ENCODE data around the gene CECR2.

The CECR2 gene

DNA sequence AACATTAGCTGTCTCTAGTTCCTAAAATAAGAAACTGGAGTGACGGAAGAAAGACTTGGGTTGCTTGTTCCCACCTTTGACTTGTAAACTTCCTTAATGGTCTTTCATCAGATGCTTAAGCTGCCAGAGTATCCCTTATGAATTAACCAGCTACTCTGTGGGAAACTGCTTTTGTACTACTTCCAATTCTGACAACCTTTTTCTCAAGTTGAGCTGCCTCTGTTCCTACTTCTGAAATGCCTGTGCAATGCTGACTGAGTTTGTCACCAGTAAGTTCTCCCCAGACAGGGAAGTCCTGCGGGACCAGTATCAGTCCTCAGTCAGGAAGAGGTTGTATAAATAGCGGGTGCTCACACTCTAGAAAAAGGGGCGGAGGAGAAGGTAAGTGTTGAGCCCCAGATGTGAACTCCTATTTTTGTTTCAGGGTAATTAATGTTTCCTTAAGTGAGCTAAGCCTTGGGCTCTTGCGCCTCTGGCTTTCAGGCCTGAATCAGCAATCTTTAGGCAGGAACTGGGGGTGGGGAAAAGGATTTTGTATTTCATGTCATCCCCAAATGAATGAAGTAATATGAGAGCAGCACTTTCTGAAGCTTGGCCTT, 67.2 kb downstream of the CECR2 start:
- Histone ChIP-seq H3F3A (ENCODE audit: control insufficient read depth, insufficient read depth) (peaks cover 31% of the 10 kb centered on the region), H3K27ac (ENCODE audit: low read depth, low read length) (peak overlapping the region; percentile 95), H3K4me3 (ENCODE audit: low read length) (peak overlapping the region; percentile 71), H3K9me2 (replicated peaks; ENCODE audit: control insufficient read depth, low read length) (no peaks in the 10 kb centered on the region), H3K4me2 (ENCODE audit: low read length) (peak overlapping the region; percentile 99), H3K27me3 (ENCODE audit: control insufficient read depth, low read length) (no peaks in the 10 kb centered on the region), H4K20me1 (ENCODE audit: control insufficient read depth, insufficient read depth, low read depth, low read length) (no peaks in the 10 kb centered on the region), H3K79me2 (ENCODE audit: control insufficient read depth, low read length) (peaks cover 80% of the 10 kb centered on the region), H3K36me3 (ENCODE audit: control insufficient read depth, low read length) (no peaks in the 10 kb centered on the region), H3K9me3 (ENCODE audit: control insufficient read depth, insufficient read depth, low read length) (no peaks in the 10 kb centered on the region), H3K4me1 (ENCODE audit: control insufficient read depth, low read length) (peaks cover 86% of the 10 kb centered on the region)
- no peak for TF ChIP-seq EZH2phosphoT487 (IDR thresholded peaks at IDR 0.05; ENCODE audit: borderline replicate concordance, low read length)
- TF ChIP-seq, protein P1, sequence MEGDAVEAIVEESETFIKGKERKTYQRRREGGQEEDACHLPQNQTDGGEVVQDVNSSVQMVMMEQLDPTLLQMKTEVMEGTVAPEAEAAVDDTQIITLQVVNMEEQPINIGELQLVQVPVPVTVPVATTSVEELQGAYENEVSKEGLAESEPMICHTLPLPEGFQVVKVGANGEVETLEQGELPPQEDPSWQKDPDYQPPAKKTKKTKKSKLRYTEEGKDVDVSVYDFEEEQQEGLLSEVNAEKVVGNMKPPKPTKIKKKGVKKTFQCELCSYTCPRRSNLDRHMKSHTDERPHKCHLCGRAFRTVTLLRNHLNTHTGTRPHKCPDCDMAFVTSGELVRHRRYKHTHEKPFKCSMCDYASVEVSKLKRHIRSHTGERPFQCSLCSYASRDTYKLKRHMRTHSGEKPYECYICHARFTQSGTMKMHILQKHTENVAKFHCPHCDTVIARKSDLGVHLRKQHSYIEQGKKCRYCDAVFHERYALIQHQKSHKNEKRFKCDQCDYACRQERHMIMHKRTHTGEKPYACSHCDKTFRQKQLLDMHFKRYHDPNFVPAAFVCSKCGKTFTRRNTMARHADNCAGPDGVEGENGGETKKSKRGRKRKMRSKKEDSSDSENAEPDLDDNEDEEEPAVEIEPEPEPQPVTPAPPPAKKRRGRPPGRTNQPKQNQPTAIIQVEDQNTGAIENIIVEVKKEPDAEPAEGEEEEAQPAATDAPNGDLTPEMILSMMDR (IDR thresholded peaks at IDR 0.05; ENCODE audit: low read depth, low read length, poor library complexity, severe bottlenecking): peak; percentile 26

DNA sequence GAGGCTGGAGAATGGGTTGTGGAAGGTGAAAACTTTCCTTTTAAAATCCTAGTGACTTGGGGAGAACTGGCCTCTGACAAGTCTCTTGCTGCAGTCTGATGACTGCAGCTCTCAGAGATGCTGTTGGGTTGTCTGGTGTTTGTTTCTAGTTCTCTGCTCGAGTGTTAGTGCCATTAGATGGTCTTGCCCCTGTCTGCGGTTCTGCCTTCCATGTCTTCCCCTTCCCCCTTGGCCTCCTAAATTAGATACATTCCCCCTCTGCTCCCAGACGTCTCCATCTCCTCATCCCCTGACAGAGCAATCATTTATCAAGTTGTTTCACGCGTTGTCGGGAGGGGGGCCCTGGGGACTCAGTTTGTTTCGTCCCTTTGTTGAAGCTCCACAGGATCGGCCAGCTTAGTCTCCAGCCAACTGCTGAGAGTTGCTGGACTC, 67.7 kb downstream of the CECR2 start:
- peak overlapping the region; percentile 99 for H3K4me2 ChIP-seq (ENCODE audit: low read length)
- peaks cover 30% of the 10 kb centered on the region for H3F3A ChIP-seq (ENCODE audit: control insufficient read depth, insufficient read depth)
- peaks cover 80% of the 10 kb centered on the region for H3K79me2 ChIP-seq (ENCODE audit: control insufficient read depth, low read length)
- H3K27me3 ChIP-seq (ENCODE audit: control insufficient read depth, low read length): no peaks in the 10 kb centered on the region
- H3K4me1 ChIP-seq (ENCODE audit: control insufficient read depth, low read length): peaks cover 81% of the 10 kb centered on the region
- no peak for TF ChIP-seq EZH2phosphoT487 (IDR thresholded peaks at IDR 0.05; ENCODE audit: borderline replicate concordance, low read length)
- TF ChIP-seq, protein P1 (IDR thresholded peaks at IDR 0.05; ENCODE audit: low read depth, low read length, poor library complexity, severe bottlenecking): no peak
- H4K20me1 ChIP-seq (ENCODE audit: control insufficient read depth, insufficient read depth, low read depth, low read length): no peaks in the 10 kb centered on the region
- H3K27ac ChIP-seq (ENCODE audit: low read depth, low read length): peak overlapping the region; percentile 95
- H3K36me3 ChIP-seq (ENCODE audit: control insufficient read depth, low read length): no peaks in the 10 kb centered on the region
- no peaks in the 10 kb centered on the region for H3K9me2 ChIP-seq (replicated peaks; ENCODE audit: control insufficient read depth, low read length)
- H3K4me3 ChIP-seq (ENCODE audit: low read length): peak overlapping the region; percentile 71
- H3K9me3 ChIP-seq (ENCODE audit: control insufficient read depth, insufficient read depth, low read length): no peaks in the 10 kb centered on the region

- no peak for TF ChIP-seq EZH2phosphoT487 (IDR thresholded peaks at IDR 0.05; ENCODE audit: borderline replicate concordance, low read length)
- TF ChIP-seq, protein P1 (IDR thresholded peaks at IDR 0.05; ENCODE audit: low read depth, low read length, poor library complexity, severe bottlenecking): no peak
- peaks cover 30% of the 10 kb centered on the region for H3F3A ChIP-seq (ENCODE audit: control insufficient read depth, insufficient read depth)
- H4K20me1 ChIP-seq (ENCODE audit: control insufficient read depth, insufficient read depth, low read depth, low read length): no peaks in the 10 kb centered on the region
- peaks cover 71% of the 10 kb centered on the region for H3K4me1 ChIP-seq (ENCODE audit: control insufficient read depth, low read length)
- H3K4me2 ChIP-seq (ENCODE audit: low read length): peak overlapping the region; percentile 99; the same call in 1 of the 2 replicates
- H3K27ac ChIP-seq (ENCODE audit: low read depth, low read length): peak overlapping the region; percentile 95; the same call in 1 of the 2 replicates
- peaks cover 72% of the 10 kb centered on the region for H3K79me2 ChIP-seq (ENCODE audit: control insufficient read depth, low read length)
- H3K9me2 ChIP-seq (replicated peaks; ENCODE audit: control insufficient read depth, low read length): no peaks in the 10 kb centered on the region
- H3K27me3 ChIP-seq (ENCODE audit: control insufficient read depth, low read length): no peaks in the 10 kb centered on the region
- H3K36me3 ChIP-seq (ENCODE audit: control insufficient read depth, low read length): no peaks in the 10 kb centered on the region
- H3K4me3 ChIP-seq (ENCODE audit: low read length): no peak overlapping the region
- H3K9me3 ChIP-seq (ENCODE audit: control insufficient read depth, insufficient read depth, low read length): no peaks in the 10 kb centered on the region
Measured at GRCh38 chr22:17438026-17438425, 68.8 kb downstream of the CECR2 start.

All from DOHH2 (cell line).